Effector CD8-positive, alpha-beta T cell (primary cell): Measurements from ENCODE around the gene PRKAR1B.
"Not testable (repeated sequence)": the region's sequence is repeated elsewhere in the genome, so short reads cannot be mapped to it uniquely, and the experiment has no call there.

Source experiments
- DNase-seq: peaks from one replicate; lab custom pipeline; 2025; lab: John Stamatoyannopoulos, UW

The PRKAR1B gene

GRCh38 chr7:644381-645305 lies 82.4 kb downstream of the PRKAR1B start:
- no peak for DNase-seq

- DNase-seq: no peak
Measured at GRCh38 chr7:641966-642365, 85.1 kb downstream of the PRKAR1B start.

GRCh38 chr7:641269-641671 lies 85.8 kb downstream of the PRKAR1B start:
- no peak for DNase-seq

- no peak for DNase-seq
Measured at GRCh38 chr7:638256-639011, 88.6 kb downstream of the PRKAR1B start.

GRCh38 chr7:637826-638225 lies 89.3 kb downstream of the PRKAR1B start:
- DNase-seq: no peak

- DNase-seq: no peak
Measured at GRCh38 chr7:636396-636795, 90.7 kb downstream of the PRKAR1B start.

GRCh38 chr7:635687-636382 lies 91.2 kb downstream of the PRKAR1B start:
- DNase-seq: not testable (repeated sequence)

GRCh38 chr7:635227-635626 lies 91.9 kb downstream of the PRKAR1B start:
- no peak for DNase-seq

GRCh38 chr7:633381-634018 lies 93.6 kb downstream of the PRKAR1B start:
- no peak for DNase-seq

- DNase-seq: no peak
Measured at GRCh38 chr7:632831-633210, 94.3 kb downstream of the PRKAR1B start.

- DNase-seq: no peak
Measured at GRCh38 chr7:631964-632830, 94.9 kb downstream of the PRKAR1B start.

- no peak for DNase-seq
Measured at GRCh38 chr7:631291-631711, 95.8 kb downstream of the PRKAR1B start.

- DNase-seq: no peak
Measured at GRCh38 chr7:630539-630938, 96.5 kb downstream of the PRKAR1B start.

GRCh38 chr7:630111-630511 lies 97.0 kb downstream of the PRKAR1B start:
- no peak for DNase-seq

GRCh38 chr7:628826-629225 lies 98.3 kb downstream of the PRKAR1B start:
- DNase-seq: no peak

- no peak for DNase-seq
Measured at GRCh38 chr7:628402-628763, 98.7 kb downstream of the PRKAR1B start.

- no peak for DNase-seq
Measured at GRCh38 chr7:627661-628401, 99.2 kb downstream of the PRKAR1B start.

- DNase-seq: no peak
Measured at GRCh38 chr7:625376-625971, 101.6 kb downstream of the PRKAR1B start.

- DNase-seq: no peak
Measured at GRCh38 chr7:623464-623863, 103.6 kb downstream of the PRKAR1B start.
